GM12878 (cell line): Measurements from ENCODE around the gene ALOXE3. TPM values are rescaled to one million over a fixed set of nuclear protein-coding genes. Genes with fewer than 3 reads are reported as not detected.

Source experiments
- ATAC-seq: fragments of 200-7000 bp; cut with Tn5 transposase; 3 replicates; pipeline ENCODE4 v1.9.1; 2020; ENCODE audit warnings: mild to moderate bottlenecking, moderate library complexity
- BruUV-seq: library from RNA; stranded (reverse); fragments of 400-500 nt; replicated peaks from 2 replicates; lab custom pipeline; 2021; lab: Mats Ljungman, UMichigan
- CTCF ChIA-PET: fragments of 300-600 bp; sonication (Branson Sonifier 250); formaldehyde crosslinking; extraction: SDS; loops from one replicate; lab custom pipeline; 2021; ENCODE audit warnings: inconsistent platforms; lab: Yijun Ruan, JAX
- POLR2A ChIA-PET: fragments of 350-600 bp; formaldehyde crosslinking; extraction: SDS; loops from one replicate; lab custom pipeline; 2021; ENCODE audit warnings: inconsistent platforms; lab: Charles Lee
- RAD21 ChIA-PET: fragments of 300-600 bp; sonication (Branson Sonifier 250); formaldehyde crosslinking; loops from one replicate; lab custom pipeline; 2023; ENCODE audit warnings: antibody characterized with exemption; ENCODE audit not compliant: unreplicated experiment; lab: Charles Lee
- SMC1A ChIA-PET: fragments of 300-600 bp; sonication (Branson Sonifier 250); formaldehyde crosslinking; loops from one replicate; lab custom pipeline; 2023; ENCODE audit not compliant: unreplicated experiment, uncharacterized antibody; lab: Charles Lee
- DNase-seq: peaks from one replicate; pipeline ENCODE4 v3.0.0-alpha.2; 2011; ENCODE audit warnings: low read depth, low spot score
- FAIRE-seq: peaks from 3 replicates; lab custom pipeline; 2011; peaks lifted over from hg19 to GRCh38; lab: Jason Lieb, UNC
- H2AFZ ChIP-seq: 2 replicates; pipeline ENCODE4 v1.6.0; 2011; ENCODE audit warnings: low read depth, low read length, control low read depth; ENCODE audit not compliant: control insufficient read depth
- H3K27ac ChIP-seq: 2 replicates; pipeline ENCODE4 v1.5.1; 2011; ENCODE audit warnings: control low read depth; ENCODE audit not compliant: control insufficient read depth, insufficient read depth
- H3K27me3 ChIP-seq, 2 experiments: replicated peaks in 1 of 2; 2 replicates each; pipeline versions ENCODE4 v1.6.0 to v1.6.1; 2011; ENCODE audit warnings: low read length in 1 of 2; ENCODE audit not compliant: control insufficient read depth in 2 of 2, insufficient read depth in 2 of 2
- H3K36me3 ChIP-seq, 2 experiments: 2 replicates each; pipeline ENCODE4 v1.5.1; 2011; ENCODE audit warnings: low read length in 1 of 2; ENCODE audit not compliant: control insufficient read depth in 2 of 2, insufficient read depth in 2 of 2
- H3K4me1 ChIP-seq: 2 replicates; pipeline ENCODE4 v1.6.1; 2011; ENCODE audit warnings: mild to moderate bottlenecking, low read length, moderate library complexity, mixed read lengths; ENCODE audit not compliant: control insufficient read depth, insufficient read depth
- H3K4me2 ChIP-seq: 2 replicates; pipeline ENCODE4 v1.6.0; 2011; ENCODE audit warnings: control low read depth; ENCODE audit not compliant: control insufficient read depth, insufficient read depth
- H3K4me3 ChIP-seq: fragments of 200-600 bp; sonication (generic); 2 replicates; pipeline ENCODE4 v1.5.1; 2016
- H3K79me2 ChIP-seq: 2 replicates; pipeline ENCODE4 v1.6.0; 2011; ENCODE audit warnings: low read length; ENCODE audit not compliant: control insufficient read depth, insufficient read depth
- H3K9ac ChIP-seq: 2 replicates; pipeline ENCODE4 v1.8.0; 2011; ENCODE audit warnings: low read length, control low read depth, mixed read lengths; ENCODE audit not compliant: control insufficient read depth, insufficient read depth
- H3K9me3 ChIP-seq: replicated peaks from 3 replicates; pipeline ENCODE4 v1.5.1; 2011; ENCODE audit warnings: mild to moderate bottlenecking, low read length; ENCODE audit not compliant: control insufficient read depth, insufficient read depth
- H4K20me1 ChIP-seq: 2 replicates; pipeline ENCODE4 v1.6.0; 2011; ENCODE audit not compliant: control insufficient read depth, insufficient read depth
- ASH2L ChIP-seq: fragments of 300-600, 200-600 bp; sonication (generic); IDR thresholded peaks from 2 replicates; pipeline ENCODE4 v1.6.1; 2017; ENCODE audit warnings: low read depth, mild to moderate bottlenecking, borderline replicate concordance
- ESRRA ChIP-seq: IDR thresholded peaks from 2 replicates; pipeline ENCODE4 v1.6.1; 2012; ENCODE audit warnings: mild to moderate bottlenecking, low read length, improper control_type of control experiment
- HDGF ChIP-seq: fragments of 450-650 bp; IDR thresholded peaks from 2 replicates; pipeline ENCODE4 v1.6.1; 2016; ENCODE audit warnings: antibody characterized with exemption
- NBN ChIP-seq: fragments of 450-650 bp; IDR thresholded peaks from 2 replicates; pipeline ENCODE4 v1.6.1; 2016
- NFIC ChIP-seq: IDR thresholded peaks from 2 replicates; pipeline ENCODE4 v1.6.1; 2012; ENCODE audit warnings: low read depth, mild to moderate bottlenecking, inconsistent platforms, low read length, moderate library complexity
- NFYA ChIP-seq: IDR thresholded peaks from 2 replicates; pipeline ENCODE4 v1.6.1; 2011; ENCODE audit warnings: low read depth, mild to moderate bottlenecking, low read length, improper control_type of control experiment, borderline replicate concordance
- NFYB ChIP-seq: IDR thresholded peaks from 2 replicates; pipeline ENCODE4 v1.6.1; 2011; ENCODE audit warnings: low read depth, mild to moderate bottlenecking, low read length, improper control_type of control experiment, moderate library complexity; ENCODE audit not compliant: insufficient read depth
- POU2F2 ChIP-seq: IDR thresholded peaks from 3 replicates; pipeline ENCODE4 v1.6.1; 2011; ENCODE audit warnings: low read depth, mild to moderate bottlenecking, low read length, borderline replicate concordance
- RAD51 ChIP-seq: fragments of 450-650 bp; IDR thresholded peaks from 2 replicates; pipeline ENCODE4 v1.6.1; 2016; ENCODE audit warnings: moderate library complexity, mild to moderate bottlenecking, inconsistent platforms
- RB1 ChIP-seq: fragments of 450-650 bp; formaldehyde crosslinking; IDR thresholded peaks from 2 replicates; pipeline ENCODE4 v1.6.1; 2017; ENCODE audit warnings: mild to moderate bottlenecking, borderline replicate concordance
- SMAD1 ChIP-seq: fragments of 450-650 bp; IDR thresholded peaks from 2 replicates; pipeline ENCODE4 v1.6.1; 2018; ENCODE audit warnings: mild to moderate bottlenecking, low read depth; ENCODE audit not compliant: partially characterized antibody
- SMARCA5 ChIP-seq: fragments of 450-650 bp; IDR thresholded peaks from 2 replicates; pipeline ENCODE4 v1.6.1; 2017; ENCODE audit warnings: mild to moderate bottlenecking
- SP1 ChIP-seq: IDR thresholded peaks from one replicate; pipeline ENCODE4 v1.6.1; 2011; ENCODE audit warnings: low read depth, low read length
- SPI1 ChIP-seq: IDR thresholded peaks from 2 replicates; pipeline ENCODE4 v1.6.1; 2011; ENCODE audit warnings: low read depth, mild to moderate bottlenecking, low read length, moderate library complexity, borderline replicate concordance; ENCODE audit not compliant: insufficient read depth
- WGBS: methylation state at CpG from one replicate; pipeline ENCODE4 v1.1.6; 2016; ENCODE audit warnings: low lambda C conversion rate; ENCODE audit not compliant: insufficient replicate concordance, insufficient coverage; ENCODE audit errors: missing lambda C conversion rate; 5-methylcytosine and 5-hydroxymethylcytosine counted together
- in situ Hi-C: fragments of 300-500 bp; cut with MboI; formaldehyde crosslinking; loops from 9 replicates; pipeline ENCODE4 v1.14.3; 2018; ENCODE audit warnings: mixed read lengths
- intact Hi-C: fragments of 100-400 bp; cut with micrococcal nuclease; formaldehyde crosslinking; loops from one replicate; pipeline ENCODE4 v1.14.2; 2022; ENCODE audit not compliant: unreplicated experiment
- polyA plus RNA-seq, 11 experiments: library from polyadenylated mRNA; depleted of rRNA in 4 of 11; unstranded in 6 of 11; stranded (reverse) in 5 of 11; fragments of >200 nt; fragmentation: Nextera tagmentation in 4 of 11; fragmentation: Illumina TruSeq in 1 of 11; extraction: Ambion mirVana in 4 of 11; extraction: Trizol in 1 of 11; gene quantifications; 1 replicate in 1 of 11; 2 replicates in 10 of 11; pipeline versions ENCODE4 v1.2.1 to v1.2.3, GENCODE V29; 2011 to 2016; ENCODE audit warnings: inconsistent platforms in 2 of 11, missing spikeins in 2 of 11, low read depth in 1 of 11
- total RNA-seq, 4 experiments: library from RNA; depleted of rRNA in 3 of 4; stranded (reverse); fragments of >200 nt in 3 of 4; fragmentation: Illumina TruSeq in 1 of 4; extraction: Trizol in 1 of 4; gene quantifications; 2 replicates each; pipeline versions ENCODE4 v1.2.1 to v1.2.3, GENCODE V29; 2013 to 2021
- TF ChIP-seq, protein P1 (sequence below): IDR thresholded peaks from 2 replicates; pipeline ENCODE4 v1.6.1; 2012; ENCODE audit warnings: low read depth, low read length, improper control_type of control experiment
- TF ChIP-seq, protein P2 (sequence below): fragments of 450-650 bp; IDR thresholded peaks from 2 replicates; pipeline ENCODE4 v1.6.1; 2016; ENCODE audit warnings: mild to moderate bottlenecking, moderate library complexity, borderline replicate concordance
- TF ChIP-seq, protein P3 (sequence below): IDR thresholded peaks from 2 replicates; pipeline ENCODE4 v1.6.1; 2012; ENCODE audit warnings: low read length, inconsistent platforms

ALOXE3 gene
- total and polyA plus RNA-seq, 10 of the 15 experiments (the other 5 are each of a cell fraction or from before 2014, with no cell fraction given), result 0.04 TPM; not detected in 9

DNA sequence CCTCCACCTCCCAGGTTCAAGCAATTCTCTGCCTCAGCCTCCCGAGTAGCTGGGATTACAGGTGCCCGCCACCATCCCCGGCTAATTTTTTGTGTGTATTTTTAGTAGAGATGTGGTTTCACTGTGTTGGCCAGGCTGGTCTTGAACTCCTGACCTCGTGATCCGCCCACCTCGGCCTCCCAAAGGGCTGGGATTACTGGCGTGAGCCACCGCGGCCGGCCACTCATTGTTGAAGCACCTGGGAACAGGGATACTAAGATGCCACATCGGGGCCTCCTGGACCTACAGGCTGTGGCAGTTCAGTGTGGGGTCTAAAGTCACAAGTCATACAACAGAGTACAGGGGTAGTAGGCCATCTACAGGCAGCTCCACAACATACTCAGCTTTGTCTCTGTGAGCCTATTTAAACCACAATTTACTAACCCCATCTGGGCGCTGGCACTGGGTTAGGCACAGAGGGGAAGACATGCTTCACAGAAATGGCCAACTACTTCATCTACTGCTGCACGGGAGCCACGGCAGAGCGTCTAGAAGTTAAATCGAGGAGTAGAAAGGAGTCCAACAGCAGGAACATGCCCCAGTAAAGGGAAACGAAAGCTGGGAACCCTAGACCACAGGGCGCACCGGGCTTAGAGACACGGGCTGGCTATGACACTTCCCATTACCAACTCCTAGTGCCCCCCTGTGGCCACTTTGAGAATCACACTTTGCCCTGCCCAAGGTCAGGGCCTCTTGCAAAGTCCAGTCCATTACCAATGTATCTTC is 40.1 kb upstream of the ALOXE3 start:
- H3K9ac ChIP-seq, result no peak overlapping the region; the same call in 1 of the 2 replicates
- H2AFZ ChIP-seq, result no peak overlapping the region
- H3K27ac ChIP-seq, result peak overlapping the region; percentile 48
- no peaks in the 10 kb centered on the region for H4K20me1 ChIP-seq
- H3K36me3 ChIP-seq, result peaks cover 0 to 5% of the 10 kb centered on the region in 2 experiments; a peak in 1 of 4 replicates
- H3K4me3 ChIP-seq, result no peak overlapping the region; the same call in 1 of the 2 replicates
- H3K27me3 ChIP-seq, result no peaks in the 10 kb centered on the region
- H3K9me3 ChIP-seq, result no peaks in the 10 kb centered on the region
- ATAC-seq (peak; percentile 43), FAIRE-seq (peak; percentile 97), DNase-seq (no peak)
- peak overlapping the region; percentile 72 for H3K4me2 ChIP-seq
- RAD21 ChIA-PET, result interaction anchor here (0.7 to 2.4 kb wide), 10 partner anchors 15 to 141 kb away, joined by 3 to 16 read pairs (median 4); partner anchors contain the start of gene HES7
- intact Hi-C loops (no loop called here), in situ Hi-C loops (no loop called here)
- BruUV-seq, result no TSS peak
- CTCF ChIA-PET, result interaction anchor here (0.8 to 5.3 kb wide), 20 partner anchors 9 to 142 kb away, joined by 3 to 46 read pairs (median 4); partner anchors contain the start of genes ALOXE3 and HES7
- SMC1A ChIA-PET, result interaction anchor here (0.9 to 5.1 kb wide), 9 partner anchors 20 to 101 kb away, joined by 3 to 42 read pairs (median 6); partner anchors contain the start of genes ALOXE3 and HES7
- H3K4me1 ChIP-seq, result peaks cover 24% of the 10 kb centered on the region
- POLR2A ChIA-PET, result interaction anchor here (1.1 to 7.5 kb wide), 5 partner anchors 21 to 64 kb away, joined by 5 to 71 read pairs (median 11); partner anchors contain the start of genes ALOXE3 and BORCS6
- H3K79me2 ChIP-seq, result peaks cover 26% of the 10 kb centered on the region
- 47% methylated on average over 20 of the region's 20 CpGs for WGBS
- TF ChIP-seq ASH2L (no peak), SPI1 (peak; percentile 73; the same call in 1 of the 2 replicates), RB1 (0 out of 2 replicates have a peak, but pooled peaks have one; percentile 51), HDGF (0 out of 2 replicates have a peak, but pooled peaks have one; percentile 57), SMARCA5 (peak; percentile 78), ESRRA (peak; percentile 72; the same call in 1 of the 2 replicates), POU2F2 (0 out of 3 replicates have a peak, but pooled peaks have one; percentile 60), NFIC (no peak), SMAD1 (no peak), SP1 (no peak), NFYA (no peak), NBN (peak; percentile 52; the same call in 1 of the 2 replicates), RAD51 (no peak), NFYB (no peak)
- TF ChIP-seq, protein P1, sequence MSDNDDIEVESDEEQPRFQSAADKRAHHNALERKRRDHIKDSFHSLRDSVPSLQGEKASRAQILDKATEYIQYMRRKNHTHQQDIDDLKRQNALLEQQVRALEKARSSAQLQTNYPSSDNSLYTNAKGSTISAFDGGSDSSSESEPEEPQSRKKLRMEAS, result no peak
- TF ChIP-seq, protein P2, sequence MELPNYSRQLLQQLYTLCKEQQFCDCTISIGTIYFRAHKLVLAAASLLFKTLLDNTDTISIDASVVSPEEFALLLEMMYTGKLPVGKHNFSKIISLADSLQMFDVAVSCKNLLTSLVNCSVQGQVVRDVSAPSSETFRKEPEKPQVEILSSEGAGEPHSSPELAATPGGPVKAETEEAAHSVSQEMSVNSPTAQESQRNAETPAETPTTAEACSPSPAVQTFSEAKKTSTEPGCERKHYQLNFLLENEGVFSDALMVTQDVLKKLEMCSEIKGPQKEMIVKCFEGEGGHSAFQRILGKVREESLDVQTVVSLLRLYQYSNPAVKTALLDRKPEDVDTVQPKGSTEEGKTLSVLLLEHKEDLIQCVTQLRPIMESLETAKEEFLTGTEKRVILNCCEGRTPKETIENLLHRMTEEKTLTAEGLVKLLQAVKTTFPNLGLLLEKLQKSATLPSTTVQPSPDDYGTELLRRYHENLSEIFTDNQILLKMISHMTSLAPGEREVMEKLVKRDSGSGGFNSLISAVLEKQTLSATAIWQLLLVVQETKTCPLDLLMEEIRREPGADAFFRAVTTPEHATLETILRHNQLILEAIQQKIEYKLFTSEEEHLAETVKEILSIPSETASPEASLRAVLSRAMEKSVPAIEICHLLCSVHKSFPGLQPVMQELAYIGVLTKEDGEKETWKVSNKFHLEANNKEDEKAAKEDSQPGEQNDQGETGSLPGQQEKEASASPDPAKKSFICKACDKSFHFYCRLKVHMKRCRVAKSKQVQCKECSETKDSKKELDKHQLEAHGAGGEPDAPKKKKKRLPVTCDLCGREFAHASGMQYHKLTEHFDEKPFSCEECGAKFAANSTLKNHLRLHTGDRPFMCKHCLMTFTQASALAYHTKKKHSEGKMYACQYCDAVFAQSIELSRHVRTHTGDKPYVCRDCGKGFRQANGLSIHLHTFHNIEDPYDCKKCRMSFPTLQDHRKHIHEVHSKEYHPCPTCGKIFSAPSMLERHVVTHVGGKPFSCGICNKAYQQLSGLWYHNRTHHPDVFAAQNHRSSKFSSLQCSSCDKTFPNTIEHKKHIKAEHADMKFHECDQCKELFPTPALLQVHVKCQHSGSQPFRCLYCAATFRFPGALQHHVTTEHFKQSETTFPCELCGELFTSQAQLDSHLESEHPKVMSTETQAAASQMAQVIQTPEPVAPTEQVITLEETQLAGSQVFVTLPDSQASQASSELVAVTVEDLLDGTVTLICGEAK, result no peak
- TF ChIP-seq, protein P3, sequence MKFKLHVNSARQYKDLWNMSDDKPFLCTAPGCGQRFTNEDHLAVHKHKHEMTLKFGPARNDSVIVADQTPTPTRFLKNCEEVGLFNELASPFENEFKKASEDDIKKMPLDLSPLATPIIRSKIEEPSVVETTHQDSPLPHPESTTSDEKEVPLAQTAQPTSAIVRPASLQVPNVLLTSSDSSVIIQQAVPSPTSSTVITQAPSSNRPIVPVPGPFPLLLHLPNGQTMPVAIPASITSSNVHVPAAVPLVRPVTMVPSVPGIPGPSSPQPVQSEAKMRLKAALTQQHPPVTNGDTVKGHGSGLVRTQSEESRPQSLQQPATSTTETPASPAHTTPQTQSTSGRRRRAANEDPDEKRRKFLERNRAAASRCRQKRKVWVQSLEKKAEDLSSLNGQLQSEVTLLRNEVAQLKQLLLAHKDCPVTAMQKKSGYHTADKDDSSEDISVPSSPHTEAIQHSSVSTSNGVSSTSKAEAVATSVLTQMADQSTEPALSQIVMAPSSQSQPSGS, result no peak
